RWPE1 (cell line): ENCODE measurements around the gene ITPR3.
A peak's percentile ranks its signal among the peaks of the same experiment; 100 is the strongest.

Experiments used
- CTCF ChIA-PET: fragments of 350-600 bp; sonication (Branson Sonifier 250); formaldehyde crosslinking; extraction: SDS; loops from one replicate; lab custom pipeline; 2021; lab: Yijun Ruan, JAX
- POLR2A ChIA-PET: fragments of 400-600 bp; formaldehyde crosslinking; extraction: SDS; loops from one replicate; lab custom pipeline; 2020; ENCODE audit warnings: antibody characterized with exemption; ENCODE audit not compliant: low non-redundant PET; lab: Yijun Ruan, JAX
- DNase-seq: peaks from one replicate; pipeline ENCODE4 v3.0.0; 2012; ENCODE audit warnings: low spot score
- H3K27ac ChIP-seq: fragments of 450-650 bp; 2 replicates; pipeline ENCODE4 v1.5.1; 2017
- TF ChIP-seq, protein P1 (sequence below): fragments of 450-650 bp; conservative IDR thresholded peaks from 2 replicates; pipeline ENCODE4 v1.5.1; 2017; ENCODE audit warnings: low read depth, mild to moderate bottlenecking

Gene ITPR3

DNA sequence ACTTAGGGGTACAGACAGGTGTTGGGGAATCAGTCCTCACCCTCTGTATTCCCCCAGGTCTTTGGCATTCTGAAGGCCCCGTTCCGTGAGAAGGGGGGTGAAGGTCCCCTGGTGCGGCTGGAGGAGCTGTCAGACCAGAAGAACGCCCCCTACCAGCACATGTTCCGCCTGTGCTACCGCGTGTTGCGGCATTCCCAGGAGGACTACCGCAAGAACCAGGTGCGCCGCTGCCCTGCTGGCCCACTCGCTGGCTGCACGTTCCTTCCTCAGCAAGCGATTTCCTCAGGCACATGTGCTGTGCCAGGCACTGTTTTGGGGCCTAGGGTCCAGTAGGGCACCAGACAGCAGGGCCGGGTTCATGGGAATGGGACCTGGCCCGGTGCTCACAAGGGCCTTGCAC lies 46.0 kb downstream of the ITPR3 start:
- no peak for DNase-seq
- CTCF ChIA-PET: no interaction called here
- H3K27ac ChIP-seq: peak overlapping the region; percentile 87
- TF ChIP-seq, protein P1, sequence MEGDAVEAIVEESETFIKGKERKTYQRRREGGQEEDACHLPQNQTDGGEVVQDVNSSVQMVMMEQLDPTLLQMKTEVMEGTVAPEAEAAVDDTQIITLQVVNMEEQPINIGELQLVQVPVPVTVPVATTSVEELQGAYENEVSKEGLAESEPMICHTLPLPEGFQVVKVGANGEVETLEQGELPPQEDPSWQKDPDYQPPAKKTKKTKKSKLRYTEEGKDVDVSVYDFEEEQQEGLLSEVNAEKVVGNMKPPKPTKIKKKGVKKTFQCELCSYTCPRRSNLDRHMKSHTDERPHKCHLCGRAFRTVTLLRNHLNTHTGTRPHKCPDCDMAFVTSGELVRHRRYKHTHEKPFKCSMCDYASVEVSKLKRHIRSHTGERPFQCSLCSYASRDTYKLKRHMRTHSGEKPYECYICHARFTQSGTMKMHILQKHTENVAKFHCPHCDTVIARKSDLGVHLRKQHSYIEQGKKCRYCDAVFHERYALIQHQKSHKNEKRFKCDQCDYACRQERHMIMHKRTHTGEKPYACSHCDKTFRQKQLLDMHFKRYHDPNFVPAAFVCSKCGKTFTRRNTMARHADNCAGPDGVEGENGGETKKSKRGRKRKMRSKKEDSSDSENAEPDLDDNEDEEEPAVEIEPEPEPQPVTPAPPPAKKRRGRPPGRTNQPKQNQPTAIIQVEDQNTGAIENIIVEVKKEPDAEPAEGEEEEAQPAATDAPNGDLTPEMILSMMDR: no peak
- POLR2A ChIA-PET: no interaction called here

DNA sequence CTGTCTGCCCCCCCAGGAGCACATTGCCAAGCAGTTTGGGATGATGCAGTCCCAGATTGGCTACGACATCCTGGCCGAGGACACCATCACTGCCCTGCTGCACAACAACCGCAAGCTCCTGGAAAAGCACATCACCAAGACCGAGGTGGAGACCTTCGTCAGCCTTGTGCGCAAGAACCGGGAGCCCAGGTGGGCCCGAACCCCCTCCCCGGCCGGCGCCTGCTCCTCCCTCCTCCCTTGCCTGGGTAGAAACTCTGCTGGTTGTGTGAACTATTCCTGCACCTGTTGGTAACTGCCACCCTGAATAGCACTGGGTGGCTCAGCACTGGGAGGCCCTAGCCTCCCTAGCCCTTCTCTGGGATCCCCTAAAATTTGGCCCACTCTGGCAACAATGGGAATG lies 46.7 kb downstream of the ITPR3 start:
- POLR2A ChIA-PET: no interaction called here
- DNase-seq: no peak
- peak overlapping the region; percentile 87 for H3K27ac ChIP-seq
- CTCF ChIA-PET: interaction anchor here (0.6 kb wide), 1 partner anchor 1513 kb away, joined by 4 read pairs; no protein-coding TSS in a partner anchor
- TF ChIP-seq, protein P1: no peak

- peak overlapping the region; percentile 87 for H3K27ac ChIP-seq
- TF ChIP-seq, protein P1: no peak
- no peak for DNase-seq
- ChIA-PET CTCF (interaction anchor here (0.6 to 1.1 kb wide), 2 partner anchors 81 to 1513 kb away, joined by 3 to 4 read pairs; no protein-coding TSS in a partner anchor), POLR2A (no interaction called here)
These were observed 47.2 kb downstream of the ITPR3 start for GRCh38 chr6:33668328-33668727.

DNA sequence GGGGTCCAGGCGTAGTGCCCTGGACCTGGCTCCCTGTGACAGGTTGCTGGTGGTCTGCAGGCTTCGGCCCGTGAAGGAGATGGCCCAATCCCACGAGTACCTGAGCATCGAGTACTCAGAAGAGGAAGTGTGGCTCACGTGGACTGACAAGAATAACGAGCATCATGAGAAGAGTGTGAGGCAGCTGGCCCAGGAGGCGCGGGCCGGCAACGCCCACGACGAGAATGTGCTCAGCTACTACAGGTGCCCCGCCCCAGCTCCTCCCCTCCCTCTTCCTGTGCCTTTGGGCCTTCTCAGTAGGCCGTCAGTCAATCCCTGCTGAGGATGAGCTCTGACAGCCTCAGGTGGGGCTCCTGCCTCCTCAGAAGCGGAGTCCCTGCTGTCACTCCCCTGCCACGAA lies 47.8 kb downstream of the ITPR3 start:
- peak overlapping the region; percentile 87 for H3K27ac ChIP-seq
- CTCF ChIA-PET: interaction anchor here (1.1 kb wide), 1 partner anchor 82 kb away, joined by 3 read pairs; no protein-coding TSS in a partner anchor
- TF ChIP-seq, protein P1: no peak
- POLR2A ChIA-PET: no interaction called here
- peak; percentile 95 for DNase-seq

DNA sequence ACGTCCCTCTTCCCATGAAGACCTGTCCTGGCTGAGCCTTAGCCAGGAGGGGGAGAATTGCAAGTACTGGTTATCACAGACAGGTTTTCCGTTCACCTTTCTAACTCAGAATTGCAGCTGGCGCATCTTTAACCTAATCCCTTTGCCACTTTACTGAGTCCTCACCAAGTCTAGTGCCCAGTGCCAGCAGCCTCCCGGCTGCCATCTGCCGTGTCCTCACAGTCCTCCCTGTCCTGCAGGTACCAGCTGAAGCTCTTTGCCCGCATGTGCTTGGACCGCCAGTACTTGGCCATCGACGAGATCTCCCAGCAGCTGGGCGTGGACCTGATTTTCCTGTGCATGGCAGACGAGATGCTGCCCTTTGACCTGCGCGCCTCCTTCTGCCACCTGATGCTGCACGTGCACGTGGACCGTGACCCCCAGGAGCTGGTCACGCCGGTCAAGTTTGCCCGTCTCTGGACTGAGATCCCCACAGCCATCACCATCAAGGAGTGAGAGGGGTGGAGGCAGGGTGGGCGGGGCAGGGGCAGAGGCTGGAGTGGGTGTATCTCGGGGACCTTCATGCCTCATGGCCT lies 49.1 kb downstream of the ITPR3 start:
- TF ChIP-seq, protein P1: no peak
- peak overlapping the region; percentile 87 for H3K27ac ChIP-seq
- DNase-seq: no peak
- POLR2A ChIA-PET: no interaction called here
- CTCF ChIA-PET: no interaction called here

DNA sequence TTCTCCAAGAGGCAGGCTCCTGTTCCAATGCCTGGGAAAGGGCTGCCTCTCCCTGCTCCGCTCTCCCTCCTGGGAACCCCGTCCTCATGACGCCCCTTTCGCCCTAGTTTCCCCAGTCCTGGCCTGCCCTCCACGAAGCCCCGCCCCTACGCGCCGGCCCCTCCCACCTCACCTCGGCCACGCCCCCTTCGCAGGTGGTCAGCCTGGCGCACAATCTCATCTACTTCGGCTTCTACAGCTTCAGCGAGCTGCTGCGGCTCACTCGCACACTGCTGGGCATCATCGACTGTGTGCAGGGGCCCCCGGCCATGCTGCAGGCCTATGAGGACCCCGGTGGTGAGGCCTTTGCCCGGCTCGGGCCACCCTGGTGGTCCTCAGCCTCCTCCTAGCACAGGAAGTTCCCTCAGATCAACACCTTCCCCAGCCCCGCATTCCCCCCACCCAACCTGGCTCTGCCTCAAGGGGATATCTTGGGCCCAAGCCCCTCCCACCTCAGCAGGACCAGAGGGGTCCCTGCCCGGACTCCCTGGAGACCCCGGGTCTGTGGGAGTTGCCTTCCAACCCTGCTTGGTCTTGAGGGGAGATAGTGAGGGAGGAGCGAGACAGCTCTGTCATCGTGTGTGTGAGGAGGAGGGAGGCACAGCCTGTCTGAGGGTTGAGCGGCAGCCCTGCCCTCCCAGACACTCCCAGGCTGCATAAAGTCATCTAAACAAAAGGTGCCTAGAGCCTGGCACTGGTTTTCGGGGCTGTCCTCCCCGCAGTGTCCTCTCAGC lies 50.0 kb downstream of the ITPR3 start:
- ChIA-PET POLR2A (no interaction called here), CTCF (no interaction called here)
- TF ChIP-seq, protein P1: no peak
- peak; percentile 26 for DNase-seq
- H3K27ac ChIP-seq: peak overlapping the region; percentile 87
